Smooth muscle cell of the brain vasculature (primary cell): ENCODE measurements around the gene NAT10.

Source experiments
- DNase-seq: peaks from one replicate; pipeline ENCODE4 v3.0.0-alpha.2; 2012; ENCODE audit warnings: low read depth, low spot score

NAT10 gene

DNA sequence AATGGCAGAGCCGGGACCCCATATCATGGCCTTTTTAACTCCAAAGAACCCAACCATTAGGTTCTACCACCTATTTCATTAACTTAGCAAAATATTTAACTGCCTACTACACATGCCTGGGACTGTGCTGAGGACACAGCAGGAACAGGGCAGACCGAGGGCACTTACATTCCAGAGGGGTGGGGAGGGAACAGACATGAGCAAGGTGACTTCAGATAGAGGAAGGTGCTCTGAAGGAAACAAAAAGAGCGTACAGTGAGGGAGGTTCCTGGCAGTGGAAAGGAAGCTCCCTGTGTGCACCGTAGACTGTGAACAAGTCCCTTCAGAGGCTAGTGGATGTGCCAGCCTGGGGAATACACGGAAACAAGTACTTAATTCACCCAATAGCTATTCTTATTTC, 82.8 kb downstream of the NAT10 start:
- DNase-seq = no peak

GRCh38 chr11:34189191-34189590, 83.8 kb downstream of the NAT10 start:
- no peak for DNase-seq

DNA sequence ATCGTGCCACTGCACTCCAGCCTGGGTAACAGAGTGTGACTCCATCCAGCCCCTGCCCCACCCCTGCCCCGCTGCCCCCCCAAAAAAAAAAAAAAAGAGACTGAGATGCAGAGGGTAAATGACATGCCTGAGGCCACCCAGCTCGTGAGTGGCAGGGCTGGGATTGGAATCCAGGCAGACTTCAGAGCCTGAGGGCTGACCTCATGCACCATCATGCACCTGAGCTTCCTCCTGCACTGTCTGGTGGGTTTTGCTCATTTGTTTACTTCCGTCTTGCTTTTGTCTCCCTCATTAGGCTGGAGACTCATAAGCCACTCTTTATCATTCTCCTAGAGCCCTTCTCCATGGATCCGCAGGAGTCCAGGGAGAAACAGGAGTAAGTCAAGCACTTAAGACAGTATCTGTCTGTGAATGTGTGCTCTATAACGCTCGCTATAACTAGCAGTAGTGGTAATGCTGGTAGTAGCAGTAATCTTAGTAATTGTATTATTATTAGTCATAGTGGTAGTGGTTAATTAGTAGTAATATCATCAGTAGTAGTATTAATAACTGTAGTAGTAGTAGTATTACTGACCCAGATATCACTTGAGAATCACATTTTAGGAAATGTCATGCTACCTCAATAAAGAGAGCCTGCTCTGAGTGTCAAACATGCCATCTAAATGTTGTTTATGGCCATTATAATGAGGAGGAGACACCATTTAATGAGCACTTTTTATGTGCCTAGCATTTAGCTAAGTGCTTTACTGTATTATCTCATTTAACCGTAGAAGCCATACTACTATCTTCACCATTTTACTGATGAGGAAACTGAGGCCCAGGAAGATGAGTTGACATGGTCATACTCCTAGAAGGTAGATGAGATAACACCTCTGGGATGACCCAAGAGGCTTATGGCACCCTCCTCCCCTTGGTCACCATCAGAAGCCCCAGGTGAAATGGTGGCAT, 85.0 kb downstream of the NAT10 start:
- no peak for DNase-seq

DNA sequence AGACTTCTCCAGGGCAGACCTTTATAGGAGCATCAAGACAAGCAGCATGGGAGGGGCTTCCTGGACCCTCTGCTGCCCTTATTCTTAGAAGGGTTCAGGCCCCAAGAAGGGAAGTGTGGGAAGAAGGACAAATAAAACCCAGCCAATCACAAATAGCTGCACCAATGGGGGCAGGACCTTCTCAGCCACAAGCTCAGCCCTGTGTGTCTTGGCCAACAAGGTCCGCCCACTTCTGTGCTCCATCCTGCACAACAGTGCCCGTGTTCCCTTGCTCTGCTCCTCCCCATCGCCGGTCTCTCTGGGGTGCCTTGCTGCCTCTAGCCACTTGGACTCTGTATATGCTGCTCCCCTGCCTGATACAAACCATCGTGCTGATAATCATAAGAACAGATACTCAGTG, 86.1 kb downstream of the NAT10 start:
- no peak for DNase-seq

DNA sequence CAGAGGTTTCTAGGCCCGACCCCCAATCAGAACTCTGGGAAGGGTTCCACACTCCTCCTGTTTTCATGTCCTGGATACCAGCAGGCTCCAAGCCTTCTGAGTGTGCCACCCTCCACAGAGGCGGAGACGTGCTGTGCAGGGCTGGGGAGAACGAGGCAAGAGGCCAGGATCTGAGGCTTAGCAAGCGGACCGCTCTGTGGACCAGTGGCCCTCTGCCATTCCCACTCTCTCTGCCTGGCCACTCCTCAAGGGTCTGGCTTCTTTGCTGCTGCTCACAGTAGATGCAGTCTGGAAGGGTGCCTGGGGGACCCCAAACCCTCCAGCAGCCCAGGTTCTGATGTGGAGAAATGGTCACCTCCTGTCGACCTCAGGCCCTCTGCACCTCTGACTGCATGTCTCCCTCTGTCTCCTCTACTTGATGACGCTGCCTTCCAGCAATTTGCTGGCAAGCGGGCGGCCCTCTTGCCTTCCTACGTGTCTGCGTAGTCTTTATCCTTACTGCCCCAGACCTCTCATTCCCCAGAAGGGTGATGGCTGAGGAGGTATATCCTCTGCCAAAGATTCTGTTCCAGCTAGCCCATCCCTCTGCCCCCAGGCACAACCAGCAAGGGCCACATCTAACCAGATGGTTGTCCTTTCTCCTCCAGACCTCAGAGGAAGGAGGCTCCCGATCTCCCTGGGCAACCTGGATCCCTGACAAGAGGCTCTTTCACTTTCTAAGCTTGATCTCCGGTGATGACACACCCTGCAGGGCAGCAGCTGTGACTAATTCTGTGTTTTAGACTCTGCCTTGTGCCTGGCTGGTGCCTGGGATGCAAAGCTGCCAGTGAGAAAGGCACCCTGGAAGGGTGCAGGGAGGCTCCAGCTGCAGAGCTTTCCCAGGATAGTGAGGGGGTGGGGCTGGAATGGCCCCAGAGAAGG, 87.3 kb downstream of the NAT10 start:
- peak; percentile 88 for DNase-seq

DNA sequence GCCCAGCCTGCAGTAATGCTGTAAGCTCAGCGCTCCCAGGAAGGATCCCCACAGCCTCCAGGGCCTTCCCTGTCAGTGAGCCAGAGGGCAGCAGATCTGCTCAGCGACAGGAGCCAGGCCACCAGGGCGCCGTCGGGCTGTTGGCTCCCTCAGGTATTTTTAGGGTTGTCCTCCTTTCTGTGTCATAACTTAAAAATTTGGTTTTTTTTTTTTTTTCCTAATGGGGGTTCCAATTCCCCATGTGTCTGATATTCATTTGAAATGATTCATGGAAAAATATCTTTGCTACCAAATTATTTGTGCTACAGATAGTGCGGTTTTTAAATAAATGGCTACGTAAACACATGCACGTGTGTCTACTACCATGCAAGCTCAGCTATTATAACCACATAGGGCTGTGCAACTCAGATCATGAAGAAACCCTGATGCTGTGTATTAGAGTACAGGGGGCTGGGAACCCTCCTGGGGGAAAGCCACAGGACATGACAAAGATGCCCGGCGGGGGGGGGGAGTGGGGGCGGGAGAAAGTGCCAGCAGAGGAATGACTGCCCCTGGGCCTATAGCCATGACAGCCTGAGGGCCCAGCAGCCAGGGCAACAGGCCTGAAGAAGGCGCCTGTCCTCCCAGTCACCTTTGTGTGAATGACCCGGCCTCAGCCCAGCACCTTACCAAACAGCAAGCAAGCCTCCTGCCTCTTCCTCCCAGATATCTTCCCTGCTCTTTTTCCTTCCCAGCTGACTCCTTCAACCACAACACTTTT, 89.3 kb downstream of the NAT10 start:
- DNase-seq = no peak
